IPS-18c (cell line): ENCODE measurements around the gene GDF11.

Experiments
- H3K4me3 ChIP-seq: 2 replicates; pipeline ENCODE4 v1.7.0; 2013; ENCODE audit warnings: low read depth, mild to moderate bottlenecking, low read length, moderate library complexity; ENCODE audit not compliant: insufficient read depth
- H3K9me3 ChIP-seq: one replicate; pipeline ENCODE4 v1.6.1; 2013; ENCODE audit warnings: mild to moderate bottlenecking, low read length, moderate library complexity; ENCODE audit not compliant: control insufficient read depth, insufficient read depth

The GDF11 gene

GRCh38 chr12:55704824-55705718 is 37.9 kb upstream of the GDF11 start:
- no peak overlapping the region for H3K4me3 ChIP-seq
- H3K9me3 ChIP-seq: no peaks in the 10 kb centered on the region

DNA sequence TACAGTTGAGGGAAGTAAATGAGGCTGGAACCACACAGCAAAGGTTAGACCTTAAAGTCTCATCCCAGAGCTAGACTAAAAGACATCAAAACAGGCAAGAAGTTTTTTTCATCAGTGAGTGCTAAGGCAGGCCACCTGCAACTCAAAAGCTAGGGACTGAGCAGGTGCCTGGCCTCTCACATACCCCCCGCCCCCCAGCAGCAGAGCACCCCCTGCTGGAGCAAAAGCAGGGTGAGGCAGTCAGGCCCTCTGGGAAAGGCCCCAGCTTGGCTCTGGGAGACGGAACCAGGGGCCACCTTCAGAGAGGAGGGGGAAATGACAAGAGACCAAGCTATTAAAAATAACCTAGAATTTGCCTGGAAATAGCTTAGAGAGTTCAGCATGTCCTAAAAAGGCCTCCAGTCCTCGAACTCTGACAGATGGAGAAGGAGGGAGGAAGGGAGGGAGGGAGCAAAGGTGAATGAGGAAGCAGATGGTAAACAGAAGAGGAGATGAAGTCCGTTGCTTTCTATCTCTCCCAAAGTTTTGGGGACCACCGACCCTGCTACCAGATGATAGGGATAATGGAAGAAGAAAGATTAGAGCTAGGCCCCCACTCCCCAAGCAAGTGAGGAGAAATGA is 37.0 kb upstream of the GDF11 start:
- H3K4me3 ChIP-seq: 0 out of 2 replicates have a peak overlapping the region, but pooled peaks have one; percentile 22
- H3K9me3 ChIP-seq: no peaks in the 10 kb centered on the region

- Histone ChIP-seq H3K4me3 (peak overlapping the region; percentile 68), H3K9me3 (no peaks in the 10 kb centered on the region)
Measured at GRCh38 chr12:55706568-55707218, 36.2 kb upstream of the GDF11 start.

DNA sequence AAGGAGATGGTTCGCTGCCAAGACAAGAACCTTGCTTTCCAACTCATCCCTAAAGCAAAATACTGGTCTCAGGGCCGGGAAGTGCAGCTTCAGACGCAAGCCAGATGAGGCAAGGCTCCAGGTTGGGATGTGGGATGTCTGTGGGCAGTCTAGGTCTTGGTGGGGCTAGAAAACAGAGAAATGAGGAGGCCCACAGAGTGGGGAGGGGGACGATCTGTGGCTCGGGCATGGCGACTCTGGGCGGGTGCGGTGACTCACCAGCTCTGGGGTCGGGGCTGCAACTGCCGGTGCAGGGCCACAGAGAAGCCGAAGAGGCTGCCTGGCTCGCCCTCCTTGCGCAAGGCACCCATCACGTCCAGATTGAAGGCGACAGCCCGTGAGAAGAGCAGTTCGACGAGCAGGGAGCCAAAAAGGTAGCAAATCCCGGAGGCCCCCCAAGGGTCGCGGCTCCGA is 35.7 kb upstream of the GDF11 start:
- Histone ChIP-seq H3K4me3 (peak overlapping the region; percentile 68), H3K9me3 (no peaks in the 10 kb centered on the region)

DNA sequence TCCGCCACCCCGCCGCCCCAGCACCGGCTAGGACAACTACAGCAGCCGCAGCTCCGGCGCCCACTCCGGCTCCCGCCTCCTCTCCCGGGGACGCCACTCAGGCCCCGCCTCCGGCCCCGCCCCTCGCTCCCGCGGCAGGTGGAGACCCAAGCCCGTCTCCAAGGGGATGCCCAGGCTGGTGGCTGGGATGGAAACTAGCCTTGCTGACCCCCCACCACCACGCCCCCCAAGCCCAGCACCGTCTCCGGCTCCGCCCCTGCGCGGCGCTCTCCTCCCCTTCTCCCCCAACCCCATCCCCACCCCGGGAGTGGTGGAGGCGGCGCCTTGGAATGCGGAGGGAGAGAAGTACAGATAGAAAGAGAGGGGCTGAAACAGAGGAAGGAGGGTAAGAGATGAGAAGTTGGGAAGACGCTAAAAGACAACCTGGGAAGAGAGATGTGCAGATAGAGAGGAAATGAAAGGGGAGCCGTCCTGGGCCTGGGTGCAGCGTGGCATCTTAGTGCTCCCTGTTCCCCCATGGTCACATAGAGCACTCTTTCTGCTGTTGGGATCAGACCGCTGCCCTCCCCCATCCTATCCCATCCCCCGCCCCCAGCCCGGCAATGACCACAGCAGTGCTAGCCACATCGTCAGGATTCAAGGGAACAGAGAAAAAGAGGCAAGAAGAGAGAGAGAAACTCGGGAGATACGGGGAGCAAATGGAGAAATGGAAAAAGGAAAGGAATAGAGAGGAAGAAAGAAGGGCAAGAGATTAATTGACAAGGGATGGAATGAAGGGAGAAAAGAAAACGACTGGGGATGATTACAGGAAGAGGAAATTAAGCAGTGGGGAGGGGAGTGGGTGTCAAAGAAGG is 34.9 kb upstream of the GDF11 start, which contains the start of gene ITGA7:
ITGA7 (minus strand) TSS at position 64 of the 854 bp plus-strand sequence. CDS start 222 bp downstream, outside the sequence.
- peak within 1 kb of the TSS; percentile 68 for H3K4me3 ChIP-seq
- H3K9me3 ChIP-seq: no peaks in the 10 kb centered on the region

- no peaks in the 10 kb centered on the region for H3K9me3 ChIP-seq
- H3K4me3 ChIP-seq: peak overlapping the region; percentile 68
Measured at GRCh38 chr12:55708695-55709233, 34.2 kb upstream of the GDF11 start.

DNA sequence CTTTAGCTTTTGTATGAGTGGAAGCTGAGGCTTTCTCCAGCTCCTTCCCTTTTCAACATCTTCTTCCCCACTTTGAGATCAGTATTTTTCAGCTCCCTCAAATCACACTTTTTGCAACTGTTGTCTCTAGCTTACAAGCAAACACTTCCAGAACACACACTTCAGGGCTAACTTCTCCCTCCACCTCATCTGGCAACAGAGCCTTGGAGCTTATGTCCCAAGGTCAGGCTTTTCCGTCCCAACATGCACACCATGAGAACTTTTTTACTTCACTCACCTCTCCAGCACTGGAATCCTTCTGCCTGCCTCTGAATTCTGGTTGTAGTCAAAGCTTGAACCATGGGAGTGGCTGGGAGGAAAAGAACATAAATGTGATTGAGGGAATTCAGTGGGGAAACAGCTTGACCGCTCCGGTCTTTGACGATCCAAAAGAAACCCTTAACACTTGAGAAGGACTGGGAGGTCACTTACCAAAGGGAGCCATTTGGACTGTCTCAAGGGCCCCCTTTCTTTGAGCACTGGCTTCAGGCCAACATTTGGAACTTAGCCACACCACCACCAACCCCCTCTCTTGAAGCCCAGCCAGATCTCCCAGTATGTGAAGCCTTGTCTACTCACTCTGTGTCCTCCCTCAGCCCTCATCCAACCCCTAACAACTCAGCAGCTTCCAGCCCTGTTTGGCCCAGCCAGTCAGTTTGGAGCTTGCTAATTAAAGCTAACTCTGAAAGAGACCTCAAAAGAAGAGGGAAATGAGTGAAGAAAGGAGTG is 31.0 kb upstream of the GDF11 start:
- H3K4me3 ChIP-seq: no peak overlapping the region
- no peaks in the 10 kb centered on the region for H3K9me3 ChIP-seq

DNA sequence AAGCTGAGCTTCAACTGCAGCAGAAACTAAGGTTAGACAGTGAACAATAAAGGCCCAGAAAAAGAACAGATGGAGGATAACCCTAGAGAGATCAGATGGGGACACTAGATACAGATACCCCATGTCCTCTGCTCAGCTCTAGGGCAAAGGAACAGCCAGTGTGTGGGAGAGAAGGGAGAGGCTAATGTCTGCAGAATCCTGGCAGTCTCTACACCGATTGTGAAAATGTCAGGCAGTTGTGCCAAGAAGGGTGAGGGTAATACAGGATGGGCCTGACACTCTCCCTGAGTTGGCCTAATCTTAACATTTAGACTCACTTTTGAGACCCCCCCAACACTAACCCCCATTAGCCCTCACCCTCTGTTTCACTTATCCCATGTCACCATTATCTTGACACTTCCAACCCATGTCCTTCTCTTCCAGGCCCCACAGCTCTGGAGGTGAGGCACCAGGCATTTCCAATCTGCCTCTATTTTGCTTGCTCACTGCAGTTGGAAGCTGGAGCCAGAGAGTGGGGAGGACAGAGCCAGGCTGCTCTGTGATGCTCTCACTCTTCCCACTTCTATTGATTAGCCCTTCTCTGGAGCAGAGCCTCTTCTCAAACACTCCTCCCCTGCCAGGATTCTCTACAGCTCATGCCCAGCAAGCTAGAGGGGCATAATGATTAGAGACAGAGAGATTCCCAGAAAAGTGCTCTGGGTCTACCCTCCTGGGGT is 30.1 kb upstream of the GDF11 start:
- Histone ChIP-seq H3K9me3 (no peaks in the 10 kb centered on the region), H3K4me3 (no peak overlapping the region)

GRCh38 chr12:55713721-55714120 is 29.2 kb upstream of the GDF11 start:
- Histone ChIP-seq H3K9me3 (no peaks in the 10 kb centered on the region), H3K4me3 (no peak overlapping the region)

DNA sequence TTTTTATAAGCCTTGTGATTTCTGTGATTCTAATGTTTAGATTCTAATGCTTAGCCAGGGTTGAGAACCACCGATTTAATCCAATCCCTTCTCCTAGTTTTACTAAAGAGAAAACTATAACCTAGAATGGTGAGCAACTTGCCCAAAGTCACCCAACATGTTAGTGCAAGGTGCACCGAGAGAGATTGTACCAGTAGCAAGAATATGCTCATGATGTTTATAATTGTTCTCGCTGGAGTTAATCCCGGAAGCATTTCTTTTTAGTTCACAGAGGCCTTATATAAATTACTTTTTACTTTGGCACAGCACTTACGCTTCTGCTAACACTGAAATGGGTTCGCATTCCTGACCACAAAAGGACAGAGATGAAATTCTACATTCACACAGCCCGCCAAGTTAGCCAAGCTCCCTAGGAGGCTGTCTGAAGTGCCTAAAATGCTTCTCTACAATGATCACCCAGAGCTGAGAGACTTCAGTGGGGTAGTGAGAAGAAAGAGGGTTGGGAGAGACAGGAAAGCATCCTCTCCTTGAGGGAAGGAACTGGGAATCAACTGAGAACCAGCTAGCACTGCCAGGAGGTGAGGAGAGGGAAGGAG is 27.7 kb upstream of the GDF11 start:
- Histone ChIP-seq H3K9me3 (no peaks in the 10 kb centered on the region), H3K4me3 (peak overlapping the region; percentile 92)

DNA sequence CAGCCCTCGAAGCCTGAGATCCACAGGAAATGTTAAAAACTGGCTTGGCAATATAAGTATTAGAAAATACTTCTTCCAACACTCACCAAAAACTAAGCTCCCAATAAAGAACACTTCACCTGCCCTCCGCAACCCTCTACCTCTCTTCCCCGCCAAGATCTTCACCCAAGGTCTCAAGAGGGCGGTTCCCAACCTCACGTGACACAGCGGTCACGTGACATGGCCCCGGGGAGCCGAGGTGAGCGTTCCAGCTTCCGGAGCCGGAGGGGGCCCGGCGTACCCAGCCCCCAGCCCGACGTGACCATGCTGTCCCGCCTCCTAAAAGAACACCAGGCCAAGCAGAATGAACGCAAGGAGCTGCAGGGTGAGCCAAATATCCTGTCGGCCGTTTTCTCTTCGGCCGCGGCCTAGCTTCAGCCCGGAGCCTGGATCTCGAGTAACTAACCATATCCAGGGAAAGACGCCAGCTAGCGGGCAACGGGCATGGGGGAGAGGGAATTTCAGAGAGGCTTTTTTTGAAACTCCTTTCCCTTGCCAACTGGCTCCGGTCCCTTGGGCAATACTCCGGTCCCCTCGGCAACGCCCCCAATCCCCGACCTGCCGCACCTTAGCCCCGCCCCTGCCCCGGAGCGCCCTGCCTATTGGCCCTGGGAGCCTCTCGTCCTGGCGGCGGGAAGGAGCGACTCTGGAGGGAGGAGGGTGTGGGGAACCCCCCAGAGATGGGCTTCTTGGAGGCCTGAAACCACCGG is 26.9 kb upstream of the GDF11 start, which contains the start of gene BLOC1S1:
BLOC1S1 (plus strand) TSS at position 214 of the 749 bp plus-strand sequence; CDS start at position 220, 6 bp downstream.
- H3K4me3 ChIP-seq: peak within 1 kb of the TSS; percentile 92
- no peaks in the 10 kb centered on the region for H3K9me3 ChIP-seq

DNA sequence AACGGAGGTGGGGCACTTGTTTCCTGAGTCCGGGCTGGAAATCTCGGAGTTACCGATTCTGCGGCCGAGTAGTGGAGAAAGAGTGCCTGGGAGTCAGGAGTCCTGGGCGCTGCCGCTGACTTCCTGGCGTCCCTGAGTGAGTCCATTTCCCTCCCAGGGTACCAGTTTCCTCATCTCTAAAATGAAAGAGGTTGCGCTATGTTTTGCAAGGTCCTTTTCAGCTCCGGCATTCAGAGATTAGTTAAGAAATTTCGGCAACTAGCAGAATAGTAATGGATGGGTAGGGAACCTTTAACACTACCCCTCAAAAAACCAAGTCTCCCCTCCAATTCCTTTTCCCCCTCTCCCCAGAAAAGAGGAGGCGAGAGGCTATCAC is 26.4 kb upstream of the GDF11 start:
- H3K9me3 ChIP-seq: no peaks in the 10 kb centered on the region
- H3K4me3 ChIP-seq: peak overlapping the region; percentile 92

DNA sequence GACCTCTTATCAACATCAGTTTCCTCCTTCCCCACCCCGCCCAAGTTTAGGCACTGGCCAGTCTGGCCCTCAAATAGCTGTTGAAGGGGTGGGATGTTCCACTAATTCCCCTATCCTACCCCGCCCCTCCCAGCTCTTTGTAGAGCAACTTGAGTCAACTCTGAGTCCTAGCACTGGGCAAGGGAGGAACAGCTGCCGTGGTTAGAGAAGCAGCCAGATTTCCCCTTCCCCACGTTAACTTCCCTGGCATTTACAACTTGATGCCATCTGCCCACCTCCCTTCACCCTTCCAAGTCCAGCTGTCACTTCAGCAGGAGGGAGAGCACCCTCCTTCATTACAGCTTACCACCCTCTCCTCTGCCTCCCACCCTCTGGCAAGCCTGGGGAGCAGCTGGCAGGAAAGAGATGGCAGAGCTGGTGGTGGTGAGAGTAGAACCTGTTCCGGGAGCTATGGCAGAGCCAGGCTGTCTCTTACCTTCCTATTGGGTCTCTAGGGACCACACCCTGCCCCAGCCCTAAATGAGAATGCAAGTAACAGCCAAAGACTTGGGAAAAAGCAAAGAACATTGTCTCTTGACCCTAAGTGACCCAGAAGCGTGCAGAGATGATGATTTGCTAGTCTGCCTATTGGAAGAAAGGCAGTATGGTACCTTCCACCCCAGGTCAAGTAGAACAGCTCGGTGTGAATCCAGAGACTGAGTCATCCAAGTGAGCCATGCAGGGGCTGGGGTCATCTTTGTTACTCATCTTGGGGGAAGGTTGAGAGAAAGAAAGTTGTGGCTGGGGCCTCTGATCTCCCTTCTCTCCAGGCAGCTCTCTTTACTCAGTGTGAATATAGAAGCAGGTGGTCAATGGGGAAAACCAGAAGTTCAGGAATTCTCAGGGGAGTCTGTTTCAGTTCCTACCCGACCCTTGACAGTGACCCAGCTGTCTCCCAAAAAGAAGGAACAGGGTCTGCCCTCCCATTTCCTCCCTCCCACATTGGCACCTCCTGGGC is 25.6 kb upstream of the GDF11 start:
- Histone ChIP-seq H3K9me3 (no peaks in the 10 kb centered on the region), H3K4me3 (peak overlapping the region; percentile 92)
